Duodenal mucosa (tissue), 2 donors: ENCODE measurements around the gene PRRC2B.
A peak's percentile ranks its signal among the peaks of the same experiment; 100 is the strongest.
"Not testable (repeated sequence)": the region's sequence is repeated elsewhere in the genome, so short reads cannot be mapped to it uniquely, and the experiment has no call there.

ENCODE experiments used
- H3K27ac ChIP-seq: one replicate; pipeline ENCODE4 v1.7.0; 2013; ENCODE audit warnings: low read depth, low read length
- H3K27me3 ChIP-seq, 2 donors: one replicate each; pipeline ENCODE4 v1.7.0; 2013; ENCODE audit warnings: low read length in 2 of 2, control low read depth in 1 of 2; ENCODE audit not compliant: insufficient read depth in 2 of 2, control insufficient read depth in 1 of 2
- H3K36me3 ChIP-seq, 2 donors: one replicate each; pipeline ENCODE4 v1.7.0; 2013; ENCODE audit warnings: low read length in 2 of 2, control low read depth in 1 of 2; ENCODE audit not compliant: insufficient read depth in 2 of 2, control insufficient read depth in 1 of 2
- H3K4me1 ChIP-seq, 2 donors: one replicate each; pipeline ENCODE4 v1.7.0; 2013; ENCODE audit warnings: low read length in 2 of 2, control low read depth in 1 of 2; ENCODE audit not compliant: insufficient read depth in 2 of 2, control insufficient read depth in 1 of 2
- H3K4me3 ChIP-seq, 2 donors: one replicate each; pipeline ENCODE4 v1.7.0; 2013; ENCODE audit warnings: low read length in 2 of 2, low read depth in 1 of 2
- H3K9ac ChIP-seq, 2 donors: one replicate each; pipeline ENCODE4 v1.7.0; 2013; ENCODE audit warnings: low read length in 2 of 2, low read depth in 1 of 2
- H3K9me3 ChIP-seq, 2 donors: one replicate each; pipeline ENCODE4 v1.7.0; 2013; ENCODE audit warnings: low read length in 2 of 2, control low read depth in 1 of 2; ENCODE audit not compliant: control insufficient read depth in 1 of 2

PRRC2B gene

DNA sequence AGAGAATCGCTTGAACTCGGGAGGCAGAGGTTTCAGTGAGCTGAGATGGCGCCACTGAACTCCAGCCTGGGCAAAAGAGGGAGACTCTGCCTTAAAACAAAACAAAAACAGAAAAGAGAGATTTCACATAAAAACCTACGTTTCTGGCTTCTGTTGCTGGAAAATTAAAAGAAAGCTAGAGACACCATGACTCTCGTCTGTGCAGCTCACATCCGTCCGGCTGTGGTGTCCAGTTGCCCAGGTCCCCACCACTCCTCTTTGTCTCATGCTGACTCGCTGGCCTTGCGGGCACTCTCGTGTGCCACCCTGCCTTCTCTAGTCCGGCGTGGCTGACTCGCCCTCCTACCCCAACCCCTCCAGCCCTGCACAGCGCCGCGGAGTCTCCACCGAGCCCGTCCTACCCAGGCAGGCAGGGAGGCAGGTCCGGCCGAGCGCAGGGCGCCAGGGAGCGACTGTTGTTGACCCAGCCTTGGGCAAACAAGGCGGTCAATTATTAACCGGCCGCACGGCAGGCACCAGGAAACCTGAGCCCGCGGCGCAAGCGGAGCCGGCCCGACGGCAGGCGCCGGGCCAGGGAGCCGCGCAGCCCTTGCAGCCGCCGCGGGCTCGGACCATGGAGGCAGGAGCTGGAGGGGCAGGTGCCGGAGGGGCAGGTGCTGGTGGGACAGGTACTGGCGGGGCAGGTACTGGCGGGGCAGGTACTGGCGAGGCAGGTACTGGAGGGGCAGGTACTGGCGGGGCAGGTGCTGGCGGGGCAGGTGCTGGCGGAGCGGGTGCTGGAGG, 151.3 kb downstream of the PRRC2B start, which contains the start of gene PRRT1B:
TSS of gene PRRT1B (plus strand) at position 521 of the 783 bp plus-strand sequence. CDS start at position 614, 93 bp downstream.
- H3K27me3 ChIP-seq = peaks cover 8 to 15% of the 10 kb centered on the region in 2 donors
- H3K4me1 ChIP-seq = peaks cover 0 to 10% of the 10 kb centered on the region in 2 donors
- H3K9me3 ChIP-seq = peaks cover 10 to 11% of the 10 kb centered on the region in 2 donors
- H3K9ac ChIP-seq = peak within 1 kb of the TSS in 1 of 2 donors; percentile 43
- no peak within 1 kb of the TSS for H3K27ac ChIP-seq
- peak within 1 kb of the TSS; percentile 53 to 58 for H3K4me3 ChIP-seq
- H3K36me3 ChIP-seq = no peaks in the 10 kb centered on the region

DNA sequence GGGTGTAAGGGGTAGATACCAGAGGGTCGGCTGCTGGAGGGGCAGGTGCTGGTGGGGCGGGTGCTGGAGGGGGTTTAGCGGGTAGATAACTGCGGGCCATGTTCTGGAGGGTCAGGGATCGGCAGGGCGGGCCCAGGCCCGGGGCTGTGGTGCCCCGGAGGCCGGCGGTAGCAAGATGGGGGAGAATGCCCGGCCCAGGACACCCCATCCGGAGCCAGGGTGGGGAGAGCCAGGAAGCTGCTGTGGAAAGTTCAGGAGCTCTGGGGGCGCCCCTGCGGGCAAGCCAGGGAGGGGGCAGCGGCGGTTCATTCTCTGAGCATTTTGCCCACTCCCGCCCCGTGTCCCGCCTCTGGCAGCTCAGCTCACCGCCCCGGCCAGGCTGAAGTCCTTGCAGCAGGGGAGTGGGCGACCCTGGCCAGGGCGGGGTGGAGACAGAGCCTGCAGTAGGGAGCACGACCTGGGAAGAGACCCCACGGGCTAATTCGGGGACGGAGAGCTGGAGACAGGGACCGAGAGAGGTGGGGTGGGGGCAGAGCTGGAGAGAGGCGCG, 152.0 kb downstream of the PRRC2B start:
- Histone ChIP-seq H3K27me3 (peaks cover 8 to 15% of the 10 kb centered on the region in 2 donors), H3K36me3 (no peaks in the 10 kb centered on the region), H3K9ac (no peak overlapping the region), H3K4me3 (peak overlapping the region in 1 of 2 donors; percentile 10), H3K27ac (no peak overlapping the region), H3K4me1 (peaks cover 0 to 10% of the 10 kb centered on the region in 2 donors), H3K9me3 (peaks cover 10 to 11% of the 10 kb centered on the region in 2 donors)

DNA sequence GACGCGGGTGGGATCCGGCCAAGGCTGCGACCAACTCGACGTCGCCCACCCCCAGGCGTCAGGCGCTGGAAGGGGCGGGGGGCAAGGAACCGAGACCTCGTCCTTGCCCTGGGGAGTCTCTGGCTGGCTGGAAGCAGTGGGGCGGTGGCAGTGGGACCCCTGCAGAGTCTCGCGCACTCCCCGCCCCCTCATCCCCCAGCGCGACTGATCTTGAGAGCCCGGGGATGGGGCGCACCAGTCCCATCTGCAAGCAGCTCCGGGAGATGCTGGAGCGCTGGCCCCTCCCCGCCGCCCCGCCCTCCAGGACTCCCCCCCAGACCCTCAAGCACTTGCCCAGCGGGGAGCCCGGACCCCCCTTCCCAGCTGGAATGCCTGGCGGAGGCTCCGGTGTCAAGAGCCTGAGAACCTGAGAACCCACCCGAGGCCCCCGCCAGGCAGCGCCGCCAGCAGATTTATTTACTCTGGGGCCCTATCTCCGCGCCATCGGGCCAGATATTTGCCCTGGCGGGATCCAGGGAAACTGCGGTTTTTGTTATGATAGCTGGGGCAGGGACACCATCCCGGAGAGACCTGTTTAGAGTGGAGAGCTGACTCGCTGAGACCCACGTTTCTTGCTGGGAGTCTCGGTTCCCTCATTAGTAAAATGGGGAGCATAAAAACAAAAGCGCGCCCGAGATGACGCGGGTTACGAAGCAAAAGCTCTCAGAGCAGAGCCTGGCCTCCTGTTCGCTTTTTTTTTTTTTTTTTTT, 152.6 kb downstream of the PRRC2B start:
- Histone ChIP-seq H3K9me3 (peaks cover 10 to 11% of the 10 kb centered on the region in 2 donors), H3K36me3 (no peaks in the 10 kb centered on the region), H3K27me3 (peaks cover 8 to 15% of the 10 kb centered on the region in 2 donors), H3K4me1 (peaks cover 0 to 10% of the 10 kb centered on the region in 2 donors), H3K27ac (no peak overlapping the region), H3K9ac (no peak overlapping the region), H3K4me3 (peak overlapping the region; percentile 36 to 51)

DNA sequence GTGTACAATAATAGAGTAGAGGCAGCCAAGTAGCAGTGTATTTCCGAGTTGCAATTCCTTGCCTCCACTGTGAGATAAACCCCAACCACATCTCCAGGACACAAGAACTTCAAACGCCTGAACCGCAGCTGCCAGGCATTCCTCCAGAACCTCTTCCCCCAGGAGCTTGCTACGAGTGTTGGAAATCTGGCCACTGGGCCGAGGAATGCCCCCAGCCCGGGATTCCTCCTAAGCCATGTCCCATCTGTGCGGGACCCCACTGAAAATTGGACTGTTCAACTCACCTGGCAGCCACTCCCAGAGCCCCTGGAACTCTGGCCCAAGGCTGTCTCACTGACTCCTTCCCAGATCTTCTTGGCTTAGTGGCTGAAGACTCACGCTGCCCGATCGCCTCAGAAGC, 155.3 kb downstream of the PRRC2B start:
- H3K4me3 ChIP-seq, H3K9me3 ChIP-seq, H3K9ac ChIP-seq, H3K27ac ChIP-seq, H3K4me1 ChIP-seq, H3K36me3 ChIP-seq: not testable (repeated sequence)
- peaks cover 8 to 24% of the 10 kb centered on the region in 2 donors for H3K27me3 ChIP-seq
